COLO829 (cell line): ENCODE results near the gene OR1M1.
"Not testable (repeated sequence)": the region's sequence is repeated elsewhere in the genome, so short reads cannot be mapped to it uniquely, and the experiment has no call there.

Experiments
- DNase-seq: peaks from one replicate; pipeline ENCODE4 v3.0.0; 2012; ENCODE audit warnings: low spot score

OR1M1 gene, protein sequence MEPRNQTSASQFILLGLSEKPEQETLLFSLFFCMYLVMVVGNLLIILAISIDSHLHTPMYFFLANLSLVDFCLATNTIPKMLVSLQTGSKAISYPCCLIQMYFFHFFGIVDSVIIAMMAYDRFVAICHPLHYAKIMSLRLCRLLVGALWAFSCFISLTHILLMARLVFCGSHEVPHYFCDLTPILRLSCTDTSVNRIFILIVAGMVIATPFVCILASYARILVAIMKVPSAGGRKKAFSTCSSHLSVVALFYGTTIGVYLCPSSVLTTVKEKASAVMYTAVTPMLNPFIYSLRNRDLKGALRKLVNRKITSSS

DNA sequence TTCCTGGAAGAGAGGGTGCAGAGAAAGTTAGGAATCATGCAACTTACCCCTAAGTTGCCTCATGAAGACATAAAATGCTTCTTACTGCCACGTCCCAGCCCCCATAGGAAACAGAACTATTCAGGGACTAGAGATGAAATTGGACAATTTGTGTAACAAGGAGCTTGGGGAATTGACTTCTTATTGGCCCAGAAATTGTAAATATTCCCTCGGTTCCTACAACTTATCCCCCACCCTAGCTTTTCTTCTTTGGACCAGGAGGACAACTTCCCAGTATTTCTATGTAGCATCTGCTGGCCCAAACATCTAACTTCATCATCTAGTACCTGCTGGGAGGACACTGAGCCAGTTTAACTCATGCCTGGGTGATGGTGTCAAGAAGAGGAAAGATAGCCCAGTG is at the start of gene OR1M1:
TSS of gene OR1M1 (plus strand) at position 301 of the 400 bp plus-strand sequence. CDS start 6,184 bp downstream, outside the sequence.
- DNase-seq, result no peak

DNA sequence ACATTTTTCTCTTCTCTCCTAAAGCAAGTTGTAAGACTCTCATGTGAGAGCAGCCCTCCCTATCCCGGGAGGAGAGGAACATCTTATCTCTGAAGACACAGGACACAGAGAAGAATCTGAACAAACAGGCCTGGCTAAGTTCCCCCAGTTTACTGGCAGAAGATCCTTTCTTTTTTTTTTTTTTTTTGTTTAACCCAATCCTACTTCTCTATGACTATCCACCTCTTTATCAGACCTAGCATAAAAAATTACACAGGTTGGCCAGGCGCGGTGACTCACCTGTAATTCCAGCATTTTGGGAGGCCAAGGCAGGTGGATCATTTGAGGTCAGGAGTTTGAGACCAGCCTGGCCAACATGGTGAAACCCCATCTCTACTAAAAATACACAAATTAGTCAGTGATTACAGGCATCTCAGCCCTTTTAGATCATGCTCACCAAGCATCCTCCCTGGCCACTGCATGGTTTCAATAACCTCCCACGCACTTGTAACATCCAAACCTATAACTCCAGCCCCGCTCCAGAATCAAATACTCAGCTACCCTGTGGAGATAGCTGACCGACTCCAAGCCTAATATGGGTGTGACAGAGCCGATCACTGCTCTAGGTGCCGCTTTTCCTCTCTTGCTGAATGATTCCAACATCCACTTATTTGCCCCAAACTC is 49.3 kb upstream of the OR1M1 start:
- no peak for DNase-seq

DNA sequence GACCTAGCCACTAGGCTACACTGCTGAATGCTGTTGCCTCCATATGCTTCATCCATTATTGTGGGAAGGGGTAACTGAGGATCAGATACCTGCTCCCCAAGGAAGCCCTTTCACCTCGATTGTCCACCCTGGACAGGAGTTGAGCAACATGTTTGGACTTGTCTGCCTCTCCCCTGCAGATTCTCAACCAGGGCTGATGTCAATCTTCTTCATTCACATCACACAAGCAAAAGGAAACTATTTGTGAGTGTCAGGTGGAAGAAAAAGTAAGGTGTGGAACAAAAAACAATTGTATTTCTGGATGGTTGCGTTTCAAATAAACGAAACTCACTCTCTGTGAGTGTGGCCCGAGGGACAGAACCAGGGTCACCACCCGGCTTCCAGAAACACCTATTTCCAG is 47.1 kb upstream of the OR1M1 start:
- no peak for DNase-seq

DNA sequence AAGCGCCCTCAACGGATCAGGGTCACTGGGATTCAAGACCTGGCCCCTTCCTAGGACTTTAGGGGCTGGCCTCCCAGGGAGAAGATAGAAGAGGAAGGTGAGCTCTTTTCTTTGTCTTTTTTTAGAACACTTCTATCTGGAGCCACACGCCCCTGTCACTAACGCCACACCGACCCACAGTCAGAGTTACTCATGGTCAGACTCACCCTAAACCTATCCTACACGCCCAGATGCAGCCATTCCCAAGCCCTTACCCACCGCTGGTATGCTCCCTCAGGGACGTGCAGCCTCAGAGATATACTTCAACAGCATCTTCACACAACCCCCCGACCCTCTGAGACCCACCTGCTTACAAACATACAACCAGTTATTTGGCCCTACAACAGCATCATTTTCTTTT is 46.7 kb upstream of the OR1M1 start:
- no peak for DNase-seq

DNA sequence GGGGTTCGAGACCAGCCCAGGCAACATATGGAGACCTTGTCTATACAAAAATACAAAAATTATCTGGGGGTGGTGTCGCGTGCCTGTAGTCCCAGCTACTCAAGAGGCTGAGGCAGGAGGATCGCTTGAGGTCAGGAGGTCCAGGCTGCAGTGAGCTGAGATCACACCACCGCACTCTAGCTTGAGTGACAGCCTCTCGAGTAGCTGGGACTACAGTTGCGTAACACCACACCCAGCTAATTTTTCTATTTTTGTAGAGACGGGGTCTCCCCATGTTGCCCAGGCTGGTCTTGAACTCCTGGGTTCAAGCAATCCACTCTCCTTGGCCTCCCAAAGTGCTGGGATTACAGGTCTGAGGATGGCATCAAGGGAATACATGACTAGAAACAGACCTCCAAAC is 45.8 kb upstream of the OR1M1 start:
- no peak for DNase-seq

DNA sequence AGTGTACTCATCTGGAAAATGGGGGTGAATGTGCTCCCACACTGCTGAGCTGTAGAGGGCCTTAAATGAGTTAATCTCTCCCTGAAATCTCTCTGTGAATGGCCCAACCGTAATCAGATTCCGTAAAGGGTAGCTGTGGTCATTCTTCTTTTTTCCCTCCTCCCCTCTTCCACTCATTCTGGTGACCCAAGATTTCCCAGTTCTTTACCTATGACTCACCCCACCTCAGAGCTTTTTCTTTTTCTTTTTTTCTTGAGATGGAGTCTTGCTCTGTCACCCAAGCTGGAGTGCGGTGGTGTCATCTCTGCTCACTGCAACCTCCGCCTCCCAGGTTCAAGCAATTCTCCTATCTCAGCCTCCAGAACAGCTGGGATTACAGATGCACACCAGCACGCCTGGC is 43.3 kb upstream of the OR1M1 start:
- DNase-seq, result no peak

DNA sequence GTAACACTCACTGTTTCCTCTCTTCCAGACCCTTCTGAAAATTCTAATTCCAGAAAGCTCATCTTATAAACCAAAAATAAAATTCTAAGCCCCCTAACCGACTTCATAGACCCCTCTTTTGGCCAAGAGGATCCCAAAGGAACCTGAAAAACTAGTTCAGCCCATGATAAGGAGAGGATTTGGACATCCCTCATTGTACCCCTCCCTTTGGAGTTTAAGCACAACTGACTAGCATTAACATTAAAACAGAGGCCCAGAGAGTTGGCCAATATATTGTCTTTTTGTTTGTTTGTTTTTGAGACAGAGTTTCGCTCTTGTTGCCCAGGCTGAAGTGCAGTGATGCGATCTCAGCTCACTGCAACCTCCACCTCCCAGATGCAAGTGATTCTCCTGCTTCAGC is 42.4 kb upstream of the OR1M1 start:
- no peak for DNase-seq

DNA sequence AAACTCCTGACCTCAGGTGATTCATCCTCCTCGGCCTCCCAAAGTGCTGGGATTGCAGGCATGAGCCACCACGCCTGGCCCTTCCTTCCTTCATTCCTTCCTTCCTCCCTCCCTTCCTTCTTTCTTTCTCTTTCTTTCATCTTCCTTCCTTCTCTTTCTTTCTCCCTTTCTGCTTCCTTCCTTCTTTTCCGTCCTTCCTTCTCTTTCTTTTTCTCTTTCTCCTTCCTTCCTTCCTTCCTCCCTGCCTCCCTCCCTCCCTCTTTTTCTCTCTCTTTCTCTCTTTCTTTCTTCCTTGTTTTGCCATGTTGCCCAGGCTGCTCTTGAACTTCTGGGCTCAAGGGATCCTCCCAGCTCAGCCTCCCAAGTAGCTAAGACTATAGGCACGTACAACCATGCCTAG is 40.2 kb upstream of the OR1M1 start:
- DNase-seq, result no peak

DNA sequence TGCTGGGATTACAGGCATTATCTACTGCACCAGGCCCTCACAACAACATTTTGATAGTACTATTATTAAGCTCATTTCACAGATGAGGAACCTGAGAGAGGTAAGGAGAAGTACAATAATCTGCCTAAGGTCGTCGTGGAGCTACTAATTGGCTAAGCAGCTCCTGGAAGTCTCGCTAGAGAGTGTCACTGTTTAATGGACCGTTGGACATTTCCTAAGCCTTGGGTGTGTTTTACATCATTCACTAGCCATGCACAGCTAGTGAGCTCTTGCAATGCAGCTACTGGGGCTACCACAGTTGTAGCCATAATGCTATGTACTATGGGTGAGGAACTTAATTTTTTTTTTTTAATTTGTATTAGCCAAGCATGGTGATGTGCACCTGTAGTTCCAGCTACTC is 34.0 kb upstream of the OR1M1 start:
- no peak for DNase-seq

DNA sequence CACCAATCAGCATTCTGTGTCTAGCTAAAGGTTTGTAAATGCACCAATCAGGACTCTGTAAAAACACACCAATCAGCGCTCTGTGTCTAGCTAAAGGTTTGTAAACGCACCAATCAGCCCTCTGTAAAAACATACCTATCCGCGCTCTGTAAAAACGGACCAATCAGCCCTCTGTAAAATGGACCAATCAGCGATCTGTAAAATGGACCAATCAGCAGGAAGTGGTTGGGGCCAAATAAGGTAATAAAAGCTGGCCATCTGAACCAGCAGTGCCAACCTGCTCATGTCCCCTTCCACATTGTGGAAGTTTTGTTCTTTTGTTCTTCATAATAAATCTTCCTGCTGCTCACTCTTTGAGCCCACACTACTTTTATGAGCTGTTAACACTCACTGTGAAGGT is 33.2 kb upstream of the OR1M1 start:
- DNase-seq, result not testable (repeated sequence)

DNA sequence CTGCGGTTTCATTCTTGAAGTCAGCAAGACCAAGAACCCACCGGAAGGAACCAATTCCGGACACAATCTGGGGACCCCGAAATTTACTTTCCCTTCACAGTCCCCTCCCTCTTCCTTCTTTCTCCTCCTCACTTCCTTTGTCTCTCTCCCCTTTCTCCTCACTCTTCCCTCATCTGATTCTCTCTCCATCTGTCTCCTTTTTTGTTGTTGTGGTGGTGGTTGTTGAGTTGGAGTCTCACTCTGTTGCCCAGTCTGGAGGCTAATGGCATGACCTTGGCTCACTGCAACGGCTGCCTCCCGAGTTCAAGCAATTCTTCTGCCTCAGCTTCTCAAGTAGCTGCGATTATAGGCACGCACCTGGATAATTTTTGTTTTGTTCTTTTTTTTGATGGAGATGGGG is 32.7 kb upstream of the OR1M1 start:
- no peak for DNase-seq

DNA sequence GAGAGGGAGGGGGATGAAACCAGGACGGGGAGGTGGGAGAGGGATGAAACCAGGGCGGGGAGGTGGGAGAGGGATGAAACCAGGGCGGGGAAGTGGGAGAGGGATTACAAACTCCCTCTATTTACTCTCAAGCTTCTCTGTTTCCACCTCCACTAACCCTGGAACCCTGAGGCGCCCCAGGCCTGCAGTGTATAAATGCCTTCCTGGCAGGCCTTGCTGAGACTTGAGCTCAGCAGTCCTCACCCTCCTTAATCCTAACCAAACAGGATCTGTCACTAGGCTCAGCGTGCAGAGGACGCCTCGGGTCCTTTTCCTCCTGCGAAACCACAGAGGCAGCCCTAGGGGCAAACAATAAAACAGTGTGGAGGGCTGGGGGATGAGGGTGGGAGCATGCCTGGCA is 32.1 kb upstream of the OR1M1 start:
- DNase-seq, result no peak

DNA sequence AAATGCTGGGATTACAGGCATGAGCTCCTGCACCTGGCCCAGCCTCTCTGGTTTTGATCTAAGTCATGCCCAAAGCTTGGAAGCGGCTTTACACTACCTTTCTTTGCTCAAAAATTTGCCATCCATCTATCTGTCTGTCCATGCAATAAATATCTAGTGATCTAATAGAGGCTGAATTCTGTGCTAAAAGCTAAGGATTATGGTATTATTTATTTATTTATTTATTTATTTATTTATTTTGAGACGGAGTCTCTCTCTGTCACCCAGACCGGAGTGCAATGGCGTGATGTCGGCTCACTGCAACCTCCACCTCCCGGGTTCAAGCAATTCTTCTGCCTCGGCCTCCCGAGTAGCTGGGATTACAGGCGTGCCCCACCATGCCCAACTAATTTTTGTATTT is 30.7 kb upstream of the OR1M1 start:
- not testable (repeated sequence) for DNase-seq

DNA sequence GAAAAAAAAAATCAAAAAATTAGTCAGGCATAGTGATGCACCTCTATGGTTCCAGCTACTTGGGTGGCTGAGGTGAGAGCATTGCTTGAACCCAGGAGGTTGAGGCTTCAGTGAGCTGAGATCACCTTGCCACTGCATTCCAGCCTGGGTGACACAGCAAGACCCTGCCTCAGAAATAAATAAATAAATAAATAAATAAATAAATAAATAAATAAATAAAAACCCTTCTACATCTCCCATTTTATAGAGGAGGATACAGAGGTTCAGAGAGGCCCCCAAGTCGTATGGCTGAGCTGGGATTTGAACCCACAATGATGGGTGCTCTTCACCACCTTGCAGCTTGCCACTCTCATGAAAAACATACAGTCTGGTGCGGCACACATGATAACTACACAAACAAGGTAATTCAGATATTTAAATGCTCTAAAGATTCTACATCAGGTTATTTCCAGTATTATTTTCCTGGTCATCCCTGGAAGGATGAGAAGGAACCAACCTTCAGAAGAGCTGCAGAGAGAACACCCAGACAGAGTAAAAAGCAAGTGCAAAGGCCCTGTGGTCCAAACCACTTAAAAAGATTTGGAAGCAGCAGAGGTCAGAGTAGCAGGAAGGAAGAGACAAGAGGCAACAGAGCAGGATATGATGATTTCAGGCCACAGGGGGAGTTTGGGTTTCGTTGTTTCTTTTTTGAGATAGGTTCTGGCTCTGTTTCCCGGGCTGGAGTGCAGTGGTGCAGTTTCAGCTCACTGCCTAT is 29.2 kb upstream of the OR1M1 start:
- no peak for DNase-seq

DNA sequence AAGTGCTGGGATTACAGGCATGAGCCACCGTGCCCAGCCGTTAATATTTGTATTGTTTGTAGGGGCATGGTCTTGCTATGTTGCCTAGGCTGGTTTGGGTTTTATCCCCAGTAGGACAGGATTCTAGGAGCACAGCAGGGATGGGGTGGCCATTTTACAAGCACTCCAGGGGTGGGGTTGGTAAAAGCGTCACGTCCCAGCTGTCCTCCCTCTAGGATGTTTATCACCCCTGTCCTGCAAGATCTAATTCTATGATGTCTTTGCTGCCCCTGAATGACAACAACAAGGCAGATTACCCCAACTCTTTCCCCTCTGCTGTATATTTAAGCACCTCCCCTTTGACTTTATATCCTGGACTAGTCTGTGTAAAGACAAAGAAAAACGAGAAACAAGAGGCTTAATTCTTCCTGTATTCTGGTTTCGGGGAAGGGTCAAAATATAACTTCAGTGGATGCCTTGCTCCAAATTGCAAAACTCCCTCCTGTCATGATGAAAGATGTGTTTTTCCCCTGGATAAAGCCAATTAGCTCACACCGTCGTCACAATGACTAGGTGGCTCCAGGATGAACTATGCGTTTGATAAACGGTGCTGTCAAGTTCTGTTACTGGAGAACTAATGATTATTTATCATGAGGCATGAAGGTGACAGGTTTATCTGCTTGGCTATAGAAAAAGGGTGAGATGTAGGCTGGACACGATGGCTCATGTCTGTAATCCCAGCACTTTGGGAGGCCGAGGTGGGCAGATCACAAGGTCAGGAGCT is 27.8 kb upstream of the OR1M1 start:
- no peak for DNase-seq

DNA sequence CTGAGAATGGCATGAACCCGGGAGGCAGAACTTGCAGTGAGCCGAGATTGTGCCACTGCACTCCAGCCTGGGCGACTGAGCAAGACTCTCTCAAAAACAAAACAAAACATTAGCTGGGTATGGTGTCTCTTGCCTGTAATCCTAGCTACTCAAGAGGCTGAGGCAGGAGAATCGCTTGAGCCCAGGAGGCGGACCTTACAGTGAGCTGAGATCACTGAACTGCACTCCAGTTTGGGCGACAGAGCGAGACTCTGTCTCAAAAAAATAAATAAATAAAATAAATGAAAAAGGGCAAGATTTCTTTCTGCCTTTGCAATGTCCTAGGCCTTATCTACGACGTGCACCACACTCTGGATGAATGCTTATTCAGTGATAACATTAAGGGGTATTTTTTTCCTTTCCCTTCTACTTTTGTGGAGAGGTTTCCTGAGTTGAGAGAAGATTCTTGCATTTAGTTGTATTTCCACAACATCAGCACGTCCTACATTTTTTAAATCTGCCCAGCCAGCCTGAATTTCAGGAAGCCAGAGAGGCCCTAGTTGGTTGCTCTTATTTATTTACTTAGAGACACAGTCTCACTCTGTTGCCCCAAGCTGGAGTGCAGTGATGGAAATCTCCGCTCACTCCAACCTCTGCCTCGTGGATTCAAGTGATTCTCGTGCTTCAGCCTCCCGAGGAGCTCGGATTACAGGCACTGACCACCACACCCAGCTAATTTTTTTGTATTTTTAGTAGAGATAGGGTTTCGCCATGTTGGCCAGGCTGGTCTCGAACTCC is 26.1 kb upstream of the OR1M1 start:
- DNase-seq, result no peak

DNA sequence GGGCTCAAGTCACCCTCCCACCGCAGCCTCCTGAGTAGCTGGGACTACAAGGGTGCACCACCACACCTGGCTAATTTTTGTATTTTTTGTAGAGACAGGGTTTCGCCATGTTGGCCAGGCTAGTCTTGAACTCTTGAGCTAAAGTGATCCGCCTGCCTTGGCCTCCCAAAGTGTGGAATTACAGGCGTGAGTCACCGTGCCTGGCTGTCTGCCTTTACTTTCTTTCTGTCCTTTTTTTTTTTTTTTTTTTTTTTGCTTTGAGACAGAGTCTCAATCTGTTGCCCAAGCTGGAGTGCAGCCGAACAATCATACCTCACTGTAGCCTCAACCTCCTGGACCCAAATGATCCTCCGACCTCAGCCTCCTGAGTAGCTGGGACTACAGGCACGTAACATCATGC is 25.0 kb upstream of the OR1M1 start:
- DNase-seq, result no peak

DNA sequence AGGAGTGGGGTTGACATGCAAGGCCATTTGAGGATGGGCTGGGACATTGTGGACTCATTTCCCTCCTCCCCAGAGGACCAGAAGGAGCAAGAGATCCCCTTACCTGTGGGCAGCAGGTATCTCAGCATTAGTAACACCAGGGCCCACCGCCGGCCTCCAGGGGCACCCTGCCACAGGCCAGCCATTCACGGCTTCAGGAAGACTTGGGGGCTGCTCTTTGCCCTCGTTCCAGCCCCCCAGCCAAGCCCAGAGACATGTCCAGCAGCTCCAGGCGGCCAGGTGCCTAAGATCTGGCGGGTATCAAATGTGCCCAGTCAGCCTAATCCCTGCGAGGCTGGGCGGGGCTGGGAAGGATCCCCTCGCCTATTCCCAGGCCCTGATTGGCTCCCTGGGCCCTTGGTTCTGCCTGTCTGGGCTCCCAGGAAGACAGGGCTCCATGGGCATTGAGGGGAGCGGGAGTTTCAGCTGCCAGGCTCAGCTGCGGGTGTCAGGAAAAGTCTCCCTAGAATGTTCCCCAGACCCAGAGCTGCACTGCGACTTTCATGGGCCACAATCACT is 21.3 kb upstream of the OR1M1 start:
- no peak for DNase-seq

DNA sequence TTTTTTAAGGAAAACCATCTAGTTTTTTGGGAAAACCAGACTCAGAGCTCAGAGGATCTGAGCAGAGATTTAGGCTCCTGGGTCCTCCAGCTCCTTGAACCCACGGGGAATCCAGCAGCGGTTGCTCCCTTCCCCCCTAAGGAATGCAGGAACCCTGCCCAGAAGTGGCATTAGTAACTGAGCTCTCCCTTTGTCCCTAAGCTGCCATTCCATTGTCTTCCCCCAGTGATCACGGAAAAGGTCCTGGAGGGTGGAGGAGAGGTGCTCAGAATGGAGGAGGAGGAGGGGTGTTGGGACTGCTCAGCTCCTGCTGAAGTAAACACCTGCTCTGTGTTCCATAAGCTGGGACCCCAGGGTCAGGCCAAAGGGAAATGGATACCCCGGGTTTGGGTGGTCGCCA is 16.8 kb upstream of the OR1M1 start:
- no peak for DNase-seq

DNA sequence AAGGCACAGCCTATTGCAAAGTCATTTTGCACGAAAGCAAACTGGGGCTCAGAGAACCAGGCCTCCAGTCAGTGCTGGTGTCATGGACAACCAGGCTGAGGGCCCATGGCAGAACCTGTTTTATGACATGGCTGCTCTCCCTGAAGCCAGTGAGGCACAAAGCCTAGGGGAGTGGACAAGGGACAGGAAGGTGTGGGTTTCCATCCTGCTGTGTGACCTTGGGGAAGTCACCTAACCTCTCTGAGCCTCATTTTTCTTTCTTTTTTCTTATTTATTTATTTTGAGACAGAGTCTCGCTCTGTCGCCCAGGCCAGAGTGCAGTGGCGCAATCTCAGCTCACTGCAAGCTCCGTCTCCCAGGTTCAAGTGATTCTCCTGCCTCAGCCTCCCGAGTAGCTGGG is 15.1 kb upstream of the OR1M1 start:
- DNase-seq, result not testable (repeated sequence)

DNA sequence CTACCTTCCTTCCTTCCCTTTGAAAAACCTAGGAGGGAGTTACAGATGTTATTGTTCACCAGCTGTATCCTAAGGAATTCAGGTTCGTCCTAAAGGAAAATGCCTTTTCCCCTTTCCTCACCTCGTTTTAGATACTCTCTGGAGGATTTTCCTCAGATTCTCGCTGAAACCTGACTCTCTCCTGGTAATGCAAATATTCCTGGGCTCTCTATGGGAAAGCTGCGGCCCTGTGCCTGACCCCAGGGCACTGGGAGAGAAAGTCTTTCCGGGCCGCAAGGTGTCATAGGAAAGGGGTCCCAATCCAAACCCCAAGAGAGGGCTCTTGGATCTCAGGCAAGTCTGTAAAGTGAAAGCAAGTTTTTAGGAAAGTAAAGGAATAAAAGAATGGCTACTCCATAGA is 13.1 kb upstream of the OR1M1 start:
- DNase-seq, result no peak
